ENCODE measurements around the gene KDM4D.

KDM4D gene

GRCh38 chr11:94932503-94932902, 41.0 kb upstream of the KDM4D start:
- H3K9ac ChIP-seq (ENCODE audit: low read length), result no peak overlapping the region
- no peaks in the 10 kb centered on the region for H3K9me3 ChIP-seq (ENCODE audit: insufficient read depth, low read length)
- H3K79me2 ChIP-seq (ENCODE audit: low read length), result no peaks in the 10 kb centered on the region
- no peak overlapping the region for H3K4me3 ChIP-seq (ENCODE audit: low read length)
- no peak overlapping the region for H2AFZ ChIP-seq (ENCODE audit: low read depth, low read length)
- H3K36me3 ChIP-seq (replicated peaks; ENCODE audit: low read depth, low read length), result no peaks in the 10 kb centered on the region
- TF ChIP-seq CTCF (IDR thresholded peaks at IDR 0.05; ENCODE audit: low read depth, low read length), result no peak
- TF ChIP-seq EZH2phosphoT487 (IDR thresholded peaks at IDR 0.05; ENCODE audit: low read depth), result no peak
- no peaks in the 10 kb centered on the region for H3K27me3 ChIP-seq (ENCODE audit: low read depth, low read length)
- no peak overlapping the region for H3K27ac ChIP-seq (ENCODE audit: low read length)
- no peaks in the 10 kb centered on the region for H4K20me1 ChIP-seq (ENCODE audit: insufficient read depth, low read length)
- H3K4me1 ChIP-seq (ENCODE audit: low read length), result no peaks in the 10 kb centered on the region
- no peak overlapping the region for H3K4me2 ChIP-seq (ENCODE audit: low read length)

- Histone ChIP-seq H3K27ac (ENCODE audit: low read length) (no peak overlapping the region), H3K4me3 (ENCODE audit: low read length) (no peak overlapping the region), H3K9ac (ENCODE audit: low read length) (no peak overlapping the region), H3K27me3 (ENCODE audit: low read depth, low read length) (no peaks in the 10 kb centered on the region), H2AFZ (ENCODE audit: low read depth, low read length) (no peak overlapping the region), H3K4me1 (ENCODE audit: low read length) (no peaks in the 10 kb centered on the region), H3K79me2 (ENCODE audit: low read length) (no peaks in the 10 kb centered on the region), H3K9me3 (ENCODE audit: insufficient read depth, low read length) (no peaks in the 10 kb centered on the region), H3K36me3 (replicated peaks; ENCODE audit: low read depth, low read length) (no peaks in the 10 kb centered on the region), H4K20me1 (ENCODE audit: insufficient read depth, low read length) (no peaks in the 10 kb centered on the region), H3K4me2 (ENCODE audit: low read length) (no peak overlapping the region)
- TF ChIP-seq CTCF (IDR thresholded peaks at IDR 0.05; ENCODE audit: low read depth, low read length) (no peak), EZH2phosphoT487 (IDR thresholded peaks at IDR 0.05; ENCODE audit: low read depth) (no peak)
Observed at GRCh38 chr11:94933223-94934130, 40.0 kb upstream of the KDM4D start.

- no peak overlapping the region for H3K4me2 ChIP-seq (ENCODE audit: low read length)
- TF ChIP-seq CTCF (IDR thresholded peaks at IDR 0.05; ENCODE audit: low read depth, low read length), result no peak
- H3K36me3 ChIP-seq (replicated peaks; ENCODE audit: low read depth, low read length), result no peaks in the 10 kb centered on the region
- H3K9ac ChIP-seq (ENCODE audit: low read length), result no peak overlapping the region
- H2AFZ ChIP-seq (ENCODE audit: low read depth, low read length), result no peak overlapping the region
- H3K27me3 ChIP-seq (ENCODE audit: low read depth, low read length), result no peaks in the 10 kb centered on the region
- no peak overlapping the region for H3K4me3 ChIP-seq (ENCODE audit: low read length)
- no peaks in the 10 kb centered on the region for H3K79me2 ChIP-seq (ENCODE audit: low read length)
- H4K20me1 ChIP-seq (ENCODE audit: insufficient read depth, low read length), result no peaks in the 10 kb centered on the region
- no peaks in the 10 kb centered on the region for H3K9me3 ChIP-seq (ENCODE audit: insufficient read depth, low read length)
- no peaks in the 10 kb centered on the region for H3K4me1 ChIP-seq (ENCODE audit: low read length)
- no peak overlapping the region for H3K27ac ChIP-seq (ENCODE audit: low read length)
Observed at GRCh38 chr11:94934362-94934761, 39.1 kb upstream of the KDM4D start.

GRCh38 chr11:94934846-94935245, 38.7 kb upstream of the KDM4D start:
- no peaks in the 10 kb centered on the region for H3K27me3 ChIP-seq (ENCODE audit: low read depth, low read length)
- no peaks in the 10 kb centered on the region for H3K4me1 ChIP-seq (ENCODE audit: low read length)
- H3K9ac ChIP-seq (ENCODE audit: low read length), result no peak overlapping the region
- no peaks in the 10 kb centered on the region for H4K20me1 ChIP-seq (ENCODE audit: insufficient read depth, low read length)
- H3K36me3 ChIP-seq (replicated peaks; ENCODE audit: low read depth, low read length), result no peaks in the 10 kb centered on the region
- H3K27ac ChIP-seq (ENCODE audit: low read length), result no peak overlapping the region
- no peaks in the 10 kb centered on the region for H3K79me2 ChIP-seq (ENCODE audit: low read length)
- no peak overlapping the region for H3K4me3 ChIP-seq (ENCODE audit: low read length)
- no peak overlapping the region for H3K4me2 ChIP-seq (ENCODE audit: low read length)
- no peak for TF ChIP-seq CTCF (IDR thresholded peaks at IDR 0.05; ENCODE audit: low read depth, low read length)
- TF ChIP-seq EZH2phosphoT487 (IDR thresholded peaks at IDR 0.05; ENCODE audit: low read depth), result no peak
- no peaks in the 10 kb centered on the region for H3K9me3 ChIP-seq (ENCODE audit: insufficient read depth, low read length)
- no peak overlapping the region for H2AFZ ChIP-seq (ENCODE audit: low read depth, low read length)
